Hepatocyte (in vitro differentiated cells): ENCODE measurements around the gene MINDY4.

ENCODE experiments used
- CTCF ChIP-seq: fragments of 200-600 bp; sonication (generic); IDR thresholded peaks from 2 replicates; pipeline ENCODE4 v1.5.1; 2016; ENCODE audit warnings: antibody characterized with exemption, mild to moderate bottlenecking; ENCODE audit not compliant: poor library complexity
- EZH2 ChIP-seq: fragments of 200-600 bp; sonication (generic); IDR thresholded peaks from 2 replicates; pipeline ENCODE4 v1.6.1; 2016; ENCODE audit warnings: antibody characterized with exemption, mild to moderate bottlenecking, borderline replicate concordance

GRCh38 chr7:30775992-30776391, 4.8 kb downstream of the MINDY4 start:
- no peak for TF ChIP-seq CTCF
- TF ChIP-seq EZH2, result no peak
